Astrocyte (in vitro differentiated cells and primary cell): ENCODE data around the gene TADA2A. TPM values are rescaled to one million over a fixed set of nuclear protein-coding genes. Genes with fewer than 3 reads are reported as not detected.
A peak's percentile ranks its signal among the peaks of the same experiment; 100 is the strongest.
"Not testable (repeated sequence)": the region's sequence is repeated elsewhere in the genome, so short reads cannot be mapped to it uniquely, and the experiment has no call there.

Source experiments
- DNase-seq: peaks from one replicate; pipeline ENCODE4 v3.0.0-alpha.2; 2010; ENCODE audit warnings: low read depth
- FAIRE-seq: peaks from 2 replicates; lab custom pipeline; 2011; peaks lifted over from hg19 to GRCh38; lab: Jason Lieb, UNC
- H2AFZ ChIP-seq: 2 replicates; pipeline ENCODE4 v1.6.0; 2012; ENCODE audit warnings: low read depth, low read length, inconsistent platforms
- H3K27ac ChIP-seq: 2 replicates; pipeline ENCODE4 v1.5.1; 2011; ENCODE audit warnings: low read depth, low read length, inconsistent platforms
- H3K27me3 ChIP-seq: 2 replicates; pipeline ENCODE4 v1.6.0; 2011; ENCODE audit warnings: low read length, inconsistent platforms; ENCODE audit not compliant: insufficient read depth
- H3K36me3 ChIP-seq: 2 replicates; pipeline ENCODE4 v1.5.1; 2011; ENCODE audit warnings: low read length, inconsistent platforms; ENCODE audit not compliant: insufficient read depth
- H3K4me1 ChIP-seq: 2 replicates; pipeline ENCODE4 v1.5.1; 2011; ENCODE audit warnings: low read length, inconsistent platforms; ENCODE audit not compliant: insufficient read depth
- H3K4me2 ChIP-seq: 2 replicates; pipeline ENCODE4 v1.6.0; 2012; ENCODE audit warnings: low read length, inconsistent platforms
- H3K4me3 ChIP-seq: 2 replicates; pipeline ENCODE4 v1.5.1; 2011; ENCODE audit warnings: low read depth, mild to moderate bottlenecking, low read length, inconsistent platforms; ENCODE audit not compliant: insufficient read depth
- H3K79me2 ChIP-seq: 2 replicates; pipeline ENCODE4 v1.6.0; 2012; ENCODE audit warnings: mild to moderate bottlenecking, low read length, inconsistent platforms; ENCODE audit not compliant: insufficient read depth
- H3K9ac ChIP-seq: 2 replicates; pipeline ENCODE4 v1.6.0; 2012; ENCODE audit warnings: mild to moderate bottlenecking, low read length, inconsistent platforms
- H3K9me3 ChIP-seq: 2 replicates; pipeline ENCODE4 v1.5.1; 2012; ENCODE audit warnings: low read depth, mild to moderate bottlenecking, low read length, inconsistent platforms; ENCODE audit not compliant: insufficient read depth
- H4K20me1 ChIP-seq: 2 replicates; pipeline ENCODE4 v1.6.0; 2012; ENCODE audit warnings: low read length, inconsistent platforms; ENCODE audit not compliant: insufficient read depth
- H3K27ac Mint-ChIP-seq: one replicate; pipeline ENCODE4 v1.8.0; 2021; ENCODE audit warnings: mild to moderate bottlenecking, mixed read lengths; ENCODE audit not compliant: unreplicated experiment
- H3K27me3 Mint-ChIP-seq: one replicate; pipeline ENCODE4 v1.8.0; 2021; ENCODE audit warnings: low read depth, mixed read lengths; ENCODE audit not compliant: unreplicated experiment
- H3K36me3 Mint-ChIP-seq: one replicate; pipeline ENCODE4 v1.8.0; 2021; ENCODE audit warnings: low read depth, mixed read lengths; ENCODE audit not compliant: unreplicated experiment
- H3K4me1 Mint-ChIP-seq: one replicate; pipeline ENCODE4 v1.8.0; 2021; ENCODE audit warnings: low read depth, mixed read lengths; ENCODE audit not compliant: unreplicated experiment
- H3K4me3 Mint-ChIP-seq: one replicate; pipeline ENCODE4 v1.8.0; 2021; ENCODE audit warnings: mild to moderate bottlenecking, moderate library complexity, mixed read lengths; ENCODE audit not compliant: unreplicated experiment
- H3K9me3 Mint-ChIP-seq: one replicate; pipeline ENCODE4 v1.8.0; 2021; ENCODE audit warnings: mild to moderate bottlenecking, mixed read lengths; ENCODE audit not compliant: unreplicated experiment
- EZH2 ChIP-seq: IDR thresholded peaks from 2 replicates; pipeline ENCODE4 v1.6.1; 2012; ENCODE audit warnings: mild to moderate bottlenecking, low read length, inconsistent platforms; ENCODE audit not compliant: insufficient read depth
- total RNA-seq: library from RNA; stranded (reverse); gene quantifications from 2 replicates; pipeline ENCODE4 v1.2.1, GENCODE V29; 2021
- TF ChIP-seq, protein P1 (sequence below): IDR thresholded peaks from 2 replicates; pipeline ENCODE4 v1.5.1; 2011; ENCODE audit warnings: low read depth, mild to moderate bottlenecking, inconsistent platforms, low read length, moderate library complexity; ENCODE audit not compliant: insufficient read depth

TADA2A gene
- total RNA-seq, 1 donor from 2014 or later = 14.0 TPM

GRCh38 chr17:37507111-37507510 is 100.4 kb downstream of the TADA2A start:
- TF ChIP-seq, protein P1, sequence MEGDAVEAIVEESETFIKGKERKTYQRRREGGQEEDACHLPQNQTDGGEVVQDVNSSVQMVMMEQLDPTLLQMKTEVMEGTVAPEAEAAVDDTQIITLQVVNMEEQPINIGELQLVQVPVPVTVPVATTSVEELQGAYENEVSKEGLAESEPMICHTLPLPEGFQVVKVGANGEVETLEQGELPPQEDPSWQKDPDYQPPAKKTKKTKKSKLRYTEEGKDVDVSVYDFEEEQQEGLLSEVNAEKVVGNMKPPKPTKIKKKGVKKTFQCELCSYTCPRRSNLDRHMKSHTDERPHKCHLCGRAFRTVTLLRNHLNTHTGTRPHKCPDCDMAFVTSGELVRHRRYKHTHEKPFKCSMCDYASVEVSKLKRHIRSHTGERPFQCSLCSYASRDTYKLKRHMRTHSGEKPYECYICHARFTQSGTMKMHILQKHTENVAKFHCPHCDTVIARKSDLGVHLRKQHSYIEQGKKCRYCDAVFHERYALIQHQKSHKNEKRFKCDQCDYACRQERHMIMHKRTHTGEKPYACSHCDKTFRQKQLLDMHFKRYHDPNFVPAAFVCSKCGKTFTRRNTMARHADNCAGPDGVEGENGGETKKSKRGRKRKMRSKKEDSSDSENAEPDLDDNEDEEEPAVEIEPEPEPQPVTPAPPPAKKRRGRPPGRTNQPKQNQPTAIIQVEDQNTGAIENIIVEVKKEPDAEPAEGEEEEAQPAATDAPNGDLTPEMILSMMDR = no peak
- no peak for TF ChIP-seq EZH2
- Histone ChIP-seq H2AFZ (no peak overlapping the region), H3K9me3 (no peaks in the 10 kb centered on the region), H3K4me2 (peak overlapping the region; percentile 27), H3K9ac (no peak overlapping the region), H3K4me1 (peaks cover 4% of the 10 kb centered on the region), H3K4me3 (no peak overlapping the region), H3K79me2 (peaks cover 92% of the 10 kb centered on the region), H4K20me1 (peaks cover 85% of the 10 kb centered on the region), H3K36me3 (peaks cover 6% of the 10 kb centered on the region), H3K27ac (no peak overlapping the region), H3K27me3 (no peaks in the 10 kb centered on the region)
- Mint-ChIP-seq H3K27me3 (no peaks in the 10 kb centered on the region), H3K4me1 (peaks cover 8% of the 10 kb centered on the region), H3K36me3 (peaks cover 15% of the 10 kb centered on the region), H3K9me3 (no peaks in the 10 kb centered on the region), H3K4me3 (no peak overlapping the region), H3K27ac (peak overlapping the region; percentile 58)
- no peak for FAIRE-seq
- no peak for DNase-seq

GRCh38 chr17:37510056-37510455 is 103.4 kb downstream of the TADA2A start:
- Histone ChIP-seq H3K4me2 (no peak overlapping the region), H4K20me1 (peaks cover 65% of the 10 kb centered on the region), H3K4me3 (no peak overlapping the region), H3K36me3 (peaks cover 25% of the 10 kb centered on the region), H3K27me3 (no peaks in the 10 kb centered on the region), H3K27ac (no peak overlapping the region), H2AFZ (no peak overlapping the region), H3K4me1 (peaks cover 7% of the 10 kb centered on the region), H3K9ac (no peak overlapping the region), H3K9me3 (no peaks in the 10 kb centered on the region), H3K79me2 (peaks cover 86% of the 10 kb centered on the region)
- H3K4me3 Mint-ChIP-seq = no peak overlapping the region
- H3K36me3 Mint-ChIP-seq = peaks cover 10% of the 10 kb centered on the region
- H3K27me3 Mint-ChIP-seq = no peaks in the 10 kb centered on the region
- no peaks in the 10 kb centered on the region for H3K9me3 Mint-ChIP-seq
- H3K27ac Mint-ChIP-seq = no peak overlapping the region
- DNase-seq (no peak), FAIRE-seq (no peak)
- no peak for TF ChIP-seq EZH2
- TF ChIP-seq, protein P1 = no peak
- H3K4me1 Mint-ChIP-seq = peaks cover 8% of the 10 kb centered on the region

GRCh38 chr17:37511642-37512041 is 105.0 kb downstream of the TADA2A start:
- H3K9me3 ChIP-seq, H2AFZ ChIP-seq, H3K36me3 Mint-ChIP-seq, H3K27me3 ChIP-seq, H3K4me2 ChIP-seq, DNase-seq, H3K4me3 ChIP-seq, H3K4me3 Mint-ChIP-seq, H3K27ac Mint-ChIP-seq, H3K9me3 Mint-ChIP-seq, FAIRE-seq, H3K27me3 Mint-ChIP-seq, H3K9ac ChIP-seq, H3K27ac ChIP-seq: not testable (repeated sequence)
- Histone ChIP-seq H4K20me1 (peaks cover 57% of the 10 kb centered on the region), H3K4me1 (peaks cover 16% of the 10 kb centered on the region), H3K79me2 (peaks cover 70% of the 10 kb centered on the region), H3K36me3 (peaks cover 25% of the 10 kb centered on the region)
- H3K4me1 Mint-ChIP-seq = peaks cover 13% of the 10 kb centered on the region
